Measurements from ENCODE around the gene RNF146. TPM values are rescaled to one million over a fixed set of nuclear protein-coding genes. Genes with fewer than 3 reads are reported as not detected.

The RNF146 gene
- total and polyA plus RNA-seq, 3 donors from 2014 or later, result 52.7 to 66.3 (median 55.8) TPM

DNA sequence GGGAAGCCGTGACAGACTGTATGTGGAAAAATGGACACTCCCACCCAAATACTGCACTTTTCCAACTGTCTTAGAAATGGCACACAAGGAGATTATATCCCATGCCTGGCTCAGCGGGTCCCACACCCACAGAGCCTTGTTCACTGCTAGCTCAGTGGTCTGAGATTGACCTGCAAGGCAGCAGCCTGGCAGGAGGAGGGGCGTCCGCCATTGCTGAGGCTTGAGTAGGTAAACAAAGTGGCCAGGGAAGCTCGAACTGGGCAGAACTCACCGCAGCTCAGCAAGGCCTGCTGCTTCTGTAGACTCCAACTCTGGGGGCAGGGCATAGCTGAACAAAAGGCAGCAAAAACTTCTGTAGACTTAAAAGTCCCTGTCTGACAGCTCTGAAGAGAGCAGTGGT, 11.4 kb upstream of the RNF146 start:
- Histone ChIP-seq H3K9me3 (no peaks in the 10 kb centered on the region), H3K27ac (no peak overlapping the region), H3K4me1 (no peaks in the 10 kb centered on the region), H3K27me3 (no peaks in the 10 kb centered on the region), H3K4me3 (no peak overlapping the region), H3K36me3 (ENCODE audit: low read depth, missing control alignments) (no peaks in the 10 kb centered on the region)
- intact Hi-C loops (cut with DNase I; ENCODE audit: low total_unique reads), result no loop called here
- DNase-seq, result no peak
- WGBS, 2 donors, result 94 to 98% methylated on average over 5 to 6 of the region's 6 CpGs
- TF ChIP-seq POLR2A (IDR thresholded peaks at IDR 0.05), result no peak
- TF ChIP-seq, protein P1, sequence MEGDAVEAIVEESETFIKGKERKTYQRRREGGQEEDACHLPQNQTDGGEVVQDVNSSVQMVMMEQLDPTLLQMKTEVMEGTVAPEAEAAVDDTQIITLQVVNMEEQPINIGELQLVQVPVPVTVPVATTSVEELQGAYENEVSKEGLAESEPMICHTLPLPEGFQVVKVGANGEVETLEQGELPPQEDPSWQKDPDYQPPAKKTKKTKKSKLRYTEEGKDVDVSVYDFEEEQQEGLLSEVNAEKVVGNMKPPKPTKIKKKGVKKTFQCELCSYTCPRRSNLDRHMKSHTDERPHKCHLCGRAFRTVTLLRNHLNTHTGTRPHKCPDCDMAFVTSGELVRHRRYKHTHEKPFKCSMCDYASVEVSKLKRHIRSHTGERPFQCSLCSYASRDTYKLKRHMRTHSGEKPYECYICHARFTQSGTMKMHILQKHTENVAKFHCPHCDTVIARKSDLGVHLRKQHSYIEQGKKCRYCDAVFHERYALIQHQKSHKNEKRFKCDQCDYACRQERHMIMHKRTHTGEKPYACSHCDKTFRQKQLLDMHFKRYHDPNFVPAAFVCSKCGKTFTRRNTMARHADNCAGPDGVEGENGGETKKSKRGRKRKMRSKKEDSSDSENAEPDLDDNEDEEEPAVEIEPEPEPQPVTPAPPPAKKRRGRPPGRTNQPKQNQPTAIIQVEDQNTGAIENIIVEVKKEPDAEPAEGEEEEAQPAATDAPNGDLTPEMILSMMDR (IDR thresholded peaks at IDR 0.05), result no peak

DNA sequence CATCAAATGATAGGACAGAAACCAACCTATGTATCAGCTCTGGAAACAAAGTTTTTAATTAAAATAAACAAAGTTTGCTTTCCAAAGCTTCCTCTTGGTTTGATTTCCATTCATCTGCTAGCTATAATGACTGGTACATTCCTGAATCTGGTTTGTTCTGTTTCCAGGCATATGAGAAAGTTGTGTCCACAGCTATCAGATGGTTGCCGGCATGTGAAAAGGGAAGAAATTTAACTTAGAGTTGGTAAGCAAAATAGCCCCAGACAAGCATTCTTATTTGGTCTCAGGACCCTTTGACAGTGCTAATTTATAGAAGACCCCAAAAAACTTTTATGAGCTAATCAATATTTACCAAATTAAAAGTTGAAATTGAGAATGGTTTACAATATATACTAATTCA, 3.8 kb upstream of the RNF146 start:
- WGBS, 2 donors, result 89 to 94% methylated on average over 1 of the region's 1 CpG
- intact Hi-C loops (cut with DNase I; ENCODE audit: low total_unique reads), result loop anchor here (10.0 kb wide), 1 partner anchor 138 kb away; no protein-coding TSS in a partner anchor
- H3K36me3 ChIP-seq (ENCODE audit: low read depth, missing control alignments), result no peaks in the 10 kb centered on the region

DNA sequence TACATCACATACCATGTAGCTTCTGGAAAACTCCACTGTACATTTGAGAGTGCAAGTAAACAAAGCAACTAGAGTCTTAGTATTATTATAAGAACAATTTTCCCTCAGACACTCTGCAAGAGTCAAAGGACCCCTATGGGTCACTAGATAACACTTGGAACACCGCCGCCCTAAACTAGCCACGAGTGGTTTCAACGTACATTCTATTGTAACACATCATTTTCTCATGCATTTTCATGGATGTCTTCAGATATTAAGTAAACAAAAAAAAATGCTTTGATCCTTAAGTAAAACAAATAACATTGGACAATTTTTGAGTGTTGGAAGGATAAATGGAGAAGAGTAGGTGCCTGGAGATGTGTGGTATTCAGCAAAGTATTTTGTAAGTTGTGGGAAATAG, 3.2 kb upstream of the RNF146 start:
- no peak for DNase-seq
- no peak for TF ChIP-seq POLR2A (IDR thresholded peaks at IDR 0.05)
- Histone ChIP-seq H3K36me3 (ENCODE audit: low read depth, missing control alignments) (no peaks in the 10 kb centered on the region), H3K27me3 (no peaks in the 10 kb centered on the region), H3K4me1 (no peaks in the 10 kb centered on the region), H3K4me3 (no peak overlapping the region), H3K27ac (no peak overlapping the region), H3K9me3 (no peaks in the 10 kb centered on the region)
- intact Hi-C loops (cut with DNase I; ENCODE audit: low total_unique reads), result loop anchor here (10.0 kb wide), 1 partner anchor 139 kb away; no protein-coding TSS in a partner anchor
- WGBS, 2 donors, result 67 to 69% methylated on average over 4 of the region's 4 CpGs

More for the DNA sequence above, 3.8 kb upstream of the RNF146 start:
- H3K9me3 ChIP-seq, result no peaks in the 10 kb centered on the region
- TF ChIP-seq, protein P1 (IDR thresholded peaks at IDR 0.05), result no peak
- TF ChIP-seq POLR2A (IDR thresholded peaks at IDR 0.05), result no peak
- H3K27ac ChIP-seq, result no peak overlapping the region
- H3K27me3 ChIP-seq, result no peaks in the 10 kb centered on the region
- DNase-seq, result no peak
- no peaks in the 10 kb centered on the region for H3K4me1 ChIP-seq
- H3K4me3 ChIP-seq, result no peak overlapping the region

DNA sequence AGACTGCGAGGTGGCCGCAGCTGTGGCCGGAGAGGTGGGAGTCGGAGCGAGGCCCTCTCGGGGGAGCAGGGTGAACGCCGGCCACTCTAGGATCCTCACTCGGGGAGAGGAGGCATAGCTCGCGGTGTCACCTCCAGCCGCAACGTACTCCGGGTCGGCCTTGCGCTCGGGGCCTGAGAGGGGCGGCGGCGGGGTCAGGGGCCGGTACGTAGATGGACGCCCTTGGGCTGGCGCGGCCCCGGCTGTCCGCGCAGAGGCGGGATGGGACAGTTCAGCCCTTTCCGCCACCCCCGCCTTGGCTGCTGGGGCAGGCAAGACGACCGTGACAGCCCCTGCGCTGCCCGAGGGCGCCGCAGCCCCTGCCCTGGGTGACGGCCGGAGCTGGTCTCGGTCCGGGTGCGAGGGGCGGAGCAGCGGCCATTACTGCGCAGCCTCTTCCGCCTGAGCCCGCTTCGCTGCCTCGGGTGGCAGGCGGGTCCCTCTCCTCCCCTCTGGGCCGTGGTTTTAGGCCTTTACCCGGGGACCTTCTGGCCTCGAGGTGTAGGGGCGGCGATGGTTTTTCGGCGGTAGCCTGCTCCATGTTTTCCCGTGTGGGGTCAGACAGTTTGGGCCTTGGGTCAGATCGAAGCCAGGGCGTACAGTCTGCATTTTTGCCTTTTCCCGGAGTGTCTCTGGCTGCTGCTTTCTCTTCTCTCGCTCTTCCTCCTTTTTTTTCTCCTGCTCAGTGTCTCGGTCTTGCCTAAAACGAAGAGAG, 405 bp downstream of the RNF146 start:
- intact Hi-C loops (cut with DNase I; ENCODE audit: low total_unique reads), result loop anchor here (10.0 kb wide), 1 partner anchor 142 kb away; no protein-coding TSS in a partner anchor

More for the DNA sequence above, 405 bp downstream of the RNF146 start:
- Histone ChIP-seq H3K9me3 (no peaks in the 10 kb centered on the region), H3K4me1 (peaks cover 4% of the 10 kb centered on the region), H3K36me3 (ENCODE audit: low read depth, missing control alignments) (no peaks in the 10 kb centered on the region), H3K4me3 (peak overlapping the region; percentile 92 to 99), H3K27me3 (no peaks in the 10 kb centered on the region), H3K27ac (peak overlapping the region; percentile 100)
- peak; percentile 63 for DNase-seq
- WGBS, 2 donors, result 1% methylated on average over 15 to 59 of the region's 64 CpGs
- TF ChIP-seq, protein P1 (IDR thresholded peaks at IDR 0.05), result no peak
- no peak for TF ChIP-seq POLR2A (IDR thresholded peaks at IDR 0.05)
